ENCODE results near the gene F10. TPM values are rescaled to one million over a fixed set of nuclear protein-coding genes. Genes with fewer than 3 reads are reported as not detected.

The F10 gene
- total and polyA plus RNA-seq, 9 of the 15 experiments (the other 6 are each of a cell fraction or from before 2014, with no cell fraction given) = 0.04 to 0.09 (median 0.07) TPM; not detected in 5

DNA sequence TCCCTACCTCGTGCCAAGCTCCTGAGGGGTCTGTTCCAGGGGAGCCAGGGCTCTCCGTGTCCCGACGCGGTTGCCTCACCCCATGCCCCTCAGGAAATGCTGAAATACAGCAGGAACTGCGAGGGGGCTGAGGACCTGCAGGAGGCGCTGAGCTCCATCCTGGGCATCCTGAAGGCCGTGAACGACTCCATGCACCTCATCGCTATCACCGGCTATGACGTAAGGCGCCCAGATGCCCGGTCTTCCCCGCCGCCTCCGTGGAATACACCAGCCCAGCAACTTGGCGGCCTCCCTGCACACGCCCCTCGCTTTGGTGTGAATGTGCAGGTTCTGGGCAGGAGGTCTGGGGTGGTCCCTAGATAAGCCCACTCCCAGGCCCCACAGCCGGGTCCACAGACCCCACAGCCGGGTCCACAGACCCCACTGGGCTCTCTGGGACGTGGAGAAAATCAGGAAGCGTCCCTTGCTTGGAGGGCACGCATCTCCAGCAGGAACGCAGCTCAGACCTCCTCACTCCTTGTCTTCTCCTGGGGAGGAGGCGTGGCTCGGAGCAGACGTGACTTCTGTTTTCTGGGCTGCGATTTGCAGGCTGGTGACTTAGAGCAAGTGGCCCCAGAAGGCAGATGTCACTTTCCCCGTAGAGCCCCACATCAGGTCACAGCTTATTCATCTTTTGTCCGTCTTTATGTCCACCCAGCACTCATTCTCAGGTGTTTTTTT, 36.4 kb upstream of the F10 start (continued):
- TF ChIP-seq SPI1 (IDR thresholded peaks at IDR 0.05; ENCODE audit: borderline replicate concordance, low read depth, low read length) = no peak

DNA sequence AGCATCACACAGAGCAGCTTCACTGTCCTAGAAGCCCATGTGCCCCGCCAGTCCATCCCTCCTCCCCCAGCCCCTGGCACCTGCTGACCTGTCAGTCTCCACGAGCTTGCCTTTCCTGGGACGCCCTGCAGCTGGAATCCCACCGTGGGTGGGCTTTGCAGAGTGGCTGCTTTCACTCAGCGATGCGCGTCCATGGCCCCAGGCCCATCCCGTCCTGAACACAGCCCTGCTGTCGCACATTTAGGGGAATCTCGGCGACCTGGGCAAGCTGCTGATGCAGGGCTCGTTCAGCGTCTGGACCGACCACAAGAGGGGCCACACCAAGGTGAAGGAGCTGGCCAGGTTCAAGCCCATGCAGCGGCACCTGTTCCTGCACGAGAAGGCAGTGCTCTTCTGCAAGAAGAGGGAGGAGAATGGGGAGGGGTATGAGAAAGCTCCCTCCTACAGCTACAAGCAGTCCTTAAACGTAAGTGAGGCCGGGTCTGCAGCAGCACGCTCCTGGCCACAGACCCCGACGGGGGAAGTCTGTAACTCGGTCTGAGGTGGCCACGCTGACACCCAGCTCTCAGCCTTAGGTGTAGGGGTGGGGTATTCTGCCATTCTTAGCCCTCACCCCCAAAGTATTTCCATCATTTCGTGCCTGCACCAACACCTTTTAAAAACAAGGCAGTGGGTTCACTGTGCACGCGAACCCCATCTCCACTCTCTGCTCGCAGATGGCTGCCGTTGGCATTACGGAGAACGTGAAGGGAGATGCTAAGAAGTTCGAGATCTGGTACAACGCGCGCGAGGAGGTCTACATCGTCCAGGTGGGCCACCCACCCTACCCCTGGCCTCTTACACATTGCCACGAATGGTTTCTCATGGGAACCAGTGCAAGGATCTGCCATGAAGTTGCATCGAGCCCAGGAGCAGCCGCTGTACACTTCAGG, 35.3 kb upstream of the F10 start:
- H3K9ac ChIP-seq (ENCODE audit: insufficient read depth in 1 of 2, low read depth in 2 of 2, low read length in 2 of 2) = no peak overlapping the region
- H3K9me1 ChIP-seq (ENCODE audit: control insufficient read depth, insufficient read depth, low read length) = no peaks in the 10 kb centered on the region
- no peak overlapping the region for H3K27ac ChIP-seq (ENCODE audit: extremely low read depth, low read depth, low read length)
- FAIRE-seq = no peak
- ATAC-seq = no peak
- ChIA-PET CTCF (ENCODE audit: low intra/inter-chr PET ratio) (no interaction called here), POLR2A (interaction anchor here (0.5 to 1.3 kb wide), 2 partner anchors 10 to 1032 kb away, joined by 3 to 4 read pairs; no protein-coding TSS in a partner anchor)
- H3K4me2 ChIP-seq (ENCODE audit: insufficient read depth, low read length) = no peak overlapping the region
- H3K27me3 ChIP-seq (ENCODE audit: control insufficient read depth in 2 of 2, insufficient read depth in 2 of 2, low read length in 2 of 2) = peaks cover 33 to 74% of the 10 kb centered on the region in 2 experiments
- H3K79me2 ChIP-seq (ENCODE audit: control insufficient read depth, insufficient read depth, low read length) = no peaks in the 10 kb centered on the region
- H3K9me3 ChIP-seq (replicated peaks; ENCODE audit: control insufficient read depth, insufficient read depth, low read depth, low read length) = no peaks in the 10 kb centered on the region
- H4K20me1 ChIP-seq (replicated peaks; ENCODE audit: control insufficient read depth, insufficient read depth, low read length) = peaks cover 9% of the 10 kb centered on the region
- DNase-seq (ENCODE audit: extremely low read depth in 1 of 4, low spot score in 3 of 4) = no peak
- no peak overlapping the region for H3K4me3 ChIP-seq
- intact Hi-C loops (cut with micrococcal nuclease) (no loop called here), in situ Hi-C loops (cut with MboI) (no loop called here)
- TF ChIP-seq DNMT1 (IDR thresholded peaks at IDR 0.05) (no peak), SMAD3 (CRISPR knock-in tag; conservative IDR thresholded peaks at IDR 0.05) (no peak), PHB (CRISPR knock-in tag; IDR thresholded peaks at IDR 0.05) (no peak), PTBP1 (IDR thresholded peaks at IDR 0.05; ENCODE audit: low read depth, low read length) (no peak), BRD9 (IDR thresholded peaks at IDR 0.05; ENCODE audit: low read depth, partially characterized antibody) (no peak), ELF4 (CRISPR knock-in tag; IDR thresholded peaks at IDR 0.05) (no peak), RHOXF2B (CRISPR knock-in tag; conservative IDR thresholded peaks at IDR 0.05) (no peak), ETV1 (tag; conservative IDR thresholded peaks at IDR 0.05; ENCODE audit: low read depth) (no peak), CCNT2 (IDR thresholded peaks at IDR 0.05; ENCODE audit: borderline replicate concordance, extremely low read depth, insufficient read length, low read depth, low read length) (no peak)
- TF ChIP-seq, protein P1, sequence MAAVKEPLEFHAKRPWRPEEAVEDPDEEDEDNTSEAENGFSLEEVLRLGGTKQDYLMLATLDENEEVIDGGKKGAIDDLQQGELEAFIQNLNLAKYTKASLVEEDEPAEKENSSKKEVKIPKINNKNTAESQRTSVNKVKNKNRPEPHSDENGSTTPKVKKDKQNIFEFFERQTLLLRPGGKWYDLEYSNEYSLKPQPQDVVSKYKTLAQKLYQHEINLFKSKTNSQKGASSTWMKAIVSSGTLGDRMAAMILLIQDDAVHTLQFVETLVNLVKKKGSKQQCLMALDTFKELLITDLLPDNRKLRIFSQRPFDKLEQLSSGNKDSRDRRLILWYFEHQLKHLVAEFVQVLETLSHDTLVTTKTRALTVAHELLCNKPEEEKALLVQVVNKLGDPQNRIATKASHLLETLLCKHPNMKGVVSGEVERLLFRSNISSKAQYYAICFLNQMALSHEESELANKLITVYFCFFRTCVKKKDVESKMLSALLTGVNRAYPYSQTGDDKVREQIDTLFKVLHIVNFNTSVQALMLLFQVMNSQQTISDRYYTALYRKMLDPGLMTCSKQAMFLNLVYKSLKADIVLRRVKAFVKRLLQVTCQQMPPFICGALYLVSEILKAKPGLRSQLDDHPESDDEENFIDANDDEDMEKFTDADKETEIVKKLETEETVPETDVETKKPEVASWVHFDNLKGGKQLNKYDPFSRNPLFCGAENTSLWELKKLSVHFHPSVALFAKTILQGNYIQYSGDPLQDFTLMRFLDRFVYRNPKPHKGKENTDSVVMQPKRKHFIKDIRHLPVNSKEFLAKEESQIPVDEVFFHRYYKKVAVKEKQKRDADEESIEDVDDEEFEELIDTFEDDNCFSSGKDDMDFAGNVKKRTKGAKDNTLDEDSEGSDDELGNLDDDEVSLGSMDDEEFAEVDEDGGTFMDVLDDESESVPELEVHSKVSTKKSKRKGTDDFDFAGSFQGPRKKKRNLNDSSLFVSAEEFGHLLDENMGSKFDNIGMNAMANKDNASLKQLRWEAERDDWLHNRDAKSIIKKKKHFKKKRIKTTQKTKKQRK (IDR thresholded peaks at IDR 0.05; ENCODE audit: borderline replicate concordance, low read depth, low read length) = no peak
- H2AFZ ChIP-seq (ENCODE audit: low read depth, low read length) = no peak overlapping the region
- 5% methylated on average over 29 of the region's 39 CpGs for WGBS (ENCODE audit: insufficient coverage, low coverage, missing lambda C conversion rate)
- H3K4me1 ChIP-seq (replicated peaks in 1 of 2; ENCODE audit: control insufficient read depth in 2 of 2, insufficient read depth in 2 of 2, low read length in 2 of 2) = peaks cover 0 to 14% of the 10 kb centered on the region in 2 experiments; a peak in 2 of 5 replicates
- BruUV-seq (replicated peaks) = no TSS peak
- no peaks in the 10 kb centered on the region for H3K36me3 ChIP-seq (ENCODE audit: control insufficient read depth, insufficient read depth, low read length)

Data from K562 (cell line).